Prostate gland (tissue), 2 donors: ENCODE measurements around the gene ARL4A.

Source experiments
- POLR2AphosphoS5 ChIP-seq: sonication (generic); formaldehyde crosslinking; IDR thresholded peaks from one replicate; pipeline ENCODE4 v1.6.1; 2017; ENCODE audit warnings: antibody characterized with exemption
- TF ChIP-seq, protein P1 (sequence below), 4 experiments: fragments of 200-600 bp in 2 of 4; fragments of 450-650 bp in 2 of 4; sonication (generic) in 2 of 4; IDR thresholded peaks; 1 replicate in 3 of 4; 2 replicates in 1 of 4; pipeline ENCODE4 v1.5.1; 2016 to 2019; ENCODE audit warnings: antibody characterized with exemption in 4 of 4, mild to moderate bottlenecking in 2 of 4, moderate library complexity in 2 of 4

DNA sequence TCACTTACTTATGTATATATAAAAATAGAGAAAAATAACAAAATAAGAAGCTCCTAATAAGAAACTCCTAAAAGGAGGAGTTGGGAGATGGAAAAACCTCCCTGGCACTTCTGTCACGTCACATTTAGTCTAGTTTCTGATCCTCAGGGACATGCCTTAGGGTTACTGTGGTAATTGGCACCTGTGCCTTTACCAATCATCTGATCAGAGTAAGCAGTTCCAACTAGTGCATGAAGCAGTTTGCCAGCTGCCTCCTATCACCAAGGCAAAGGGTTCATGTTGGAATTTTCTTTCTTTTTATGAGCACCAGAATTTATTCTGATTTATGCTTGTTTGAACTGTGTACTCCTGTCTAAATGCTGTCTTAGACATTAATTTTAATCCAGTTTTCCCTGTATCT is 49.9 kb downstream of the ARL4A start:
- TF ChIP-seq, protein P1, sequence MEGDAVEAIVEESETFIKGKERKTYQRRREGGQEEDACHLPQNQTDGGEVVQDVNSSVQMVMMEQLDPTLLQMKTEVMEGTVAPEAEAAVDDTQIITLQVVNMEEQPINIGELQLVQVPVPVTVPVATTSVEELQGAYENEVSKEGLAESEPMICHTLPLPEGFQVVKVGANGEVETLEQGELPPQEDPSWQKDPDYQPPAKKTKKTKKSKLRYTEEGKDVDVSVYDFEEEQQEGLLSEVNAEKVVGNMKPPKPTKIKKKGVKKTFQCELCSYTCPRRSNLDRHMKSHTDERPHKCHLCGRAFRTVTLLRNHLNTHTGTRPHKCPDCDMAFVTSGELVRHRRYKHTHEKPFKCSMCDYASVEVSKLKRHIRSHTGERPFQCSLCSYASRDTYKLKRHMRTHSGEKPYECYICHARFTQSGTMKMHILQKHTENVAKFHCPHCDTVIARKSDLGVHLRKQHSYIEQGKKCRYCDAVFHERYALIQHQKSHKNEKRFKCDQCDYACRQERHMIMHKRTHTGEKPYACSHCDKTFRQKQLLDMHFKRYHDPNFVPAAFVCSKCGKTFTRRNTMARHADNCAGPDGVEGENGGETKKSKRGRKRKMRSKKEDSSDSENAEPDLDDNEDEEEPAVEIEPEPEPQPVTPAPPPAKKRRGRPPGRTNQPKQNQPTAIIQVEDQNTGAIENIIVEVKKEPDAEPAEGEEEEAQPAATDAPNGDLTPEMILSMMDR (IDR thresholded peaks at IDR 0.05) = no peak
- no peak for TF ChIP-seq POLR2AphosphoS5
